Activated naive CD4-positive, alpha-beta T cell treated with anti-CD3 and anti-CD28 coated beads, Interleukin-2, amount 50 U/mL, for 16 hours (primary cell): ENCODE data around the gene ZC3H18.

Experiments
- DNase-seq: peaks from one replicate; pipeline ENCODE4 v3.0.0-alpha.2; 2020

ZC3H18 gene

DNA sequence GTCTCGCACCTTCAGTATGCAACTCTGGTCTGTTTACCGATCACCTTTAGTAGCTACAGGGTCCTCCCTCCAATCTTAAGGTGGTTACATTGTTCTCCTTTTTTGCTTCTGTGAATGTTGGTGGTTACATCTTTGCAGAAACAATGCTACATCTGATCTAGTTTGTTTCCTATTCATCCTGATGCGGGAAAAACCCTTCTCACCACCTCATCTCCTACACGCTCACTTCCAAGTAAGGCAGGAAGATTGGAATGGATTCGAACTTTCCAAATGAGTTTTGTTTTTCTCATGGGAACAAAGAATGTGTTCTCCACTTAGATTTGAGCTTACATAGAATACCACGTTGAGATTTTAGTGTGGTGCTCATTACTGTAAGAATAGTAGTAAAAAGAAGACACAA, 14.5 kb downstream of the ZC3H18 start:
- DNase-seq: no peak

DNA sequence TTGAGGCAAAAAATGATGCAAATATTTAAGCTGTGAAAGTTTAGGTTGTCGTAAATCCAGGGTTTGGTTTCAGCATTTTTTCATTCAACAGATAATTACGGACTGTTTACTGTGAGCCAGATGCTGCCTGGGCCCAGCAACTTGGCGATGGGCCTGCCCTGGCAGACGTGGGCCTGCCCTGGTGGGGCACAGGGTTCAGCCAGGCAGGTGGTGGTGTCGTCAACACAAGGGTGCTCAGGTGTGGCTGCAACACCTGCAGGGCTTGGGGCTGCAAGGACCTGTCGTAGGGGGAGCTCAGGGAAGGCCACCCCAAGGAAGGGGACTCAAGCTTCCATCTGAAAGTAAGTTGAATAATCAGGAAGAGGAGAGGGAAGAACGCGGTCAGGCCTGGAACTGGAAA, 15.1 kb downstream of the ZC3H18 start:
- no peak for DNase-seq

DNA sequence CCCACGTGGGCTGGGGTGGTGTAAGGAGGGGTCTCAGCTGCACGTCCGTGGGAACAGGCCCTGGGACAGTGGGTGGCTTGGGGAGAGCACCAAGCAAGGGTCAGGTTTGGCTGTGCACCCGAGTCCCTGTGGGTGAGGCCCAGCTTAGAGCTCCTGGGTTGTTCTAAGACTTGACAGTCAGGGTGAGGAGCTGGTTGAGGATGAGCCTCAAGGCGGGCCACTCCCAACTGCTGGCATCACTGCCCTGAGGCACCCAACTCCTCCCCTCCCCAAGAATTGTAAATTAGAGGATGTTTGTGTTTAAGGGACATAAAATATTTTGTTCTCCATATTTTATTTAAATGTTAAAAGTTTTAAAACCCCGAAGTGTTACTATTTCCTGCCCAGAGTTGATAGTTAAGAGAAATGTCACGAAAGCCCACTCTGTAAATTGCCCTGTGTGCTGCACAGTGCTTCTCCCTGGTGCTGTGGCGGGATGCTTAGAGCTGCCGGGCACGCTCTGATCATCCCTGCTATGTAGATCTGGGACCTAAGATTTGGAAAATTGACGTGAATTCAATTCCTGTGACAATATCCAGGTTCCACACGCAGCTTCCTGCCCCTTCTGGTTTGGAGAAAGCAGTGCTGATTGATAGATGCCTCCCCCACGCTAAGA, 15.9 kb downstream of the ZC3H18 start:
- DNase-seq: no peak

DNA sequence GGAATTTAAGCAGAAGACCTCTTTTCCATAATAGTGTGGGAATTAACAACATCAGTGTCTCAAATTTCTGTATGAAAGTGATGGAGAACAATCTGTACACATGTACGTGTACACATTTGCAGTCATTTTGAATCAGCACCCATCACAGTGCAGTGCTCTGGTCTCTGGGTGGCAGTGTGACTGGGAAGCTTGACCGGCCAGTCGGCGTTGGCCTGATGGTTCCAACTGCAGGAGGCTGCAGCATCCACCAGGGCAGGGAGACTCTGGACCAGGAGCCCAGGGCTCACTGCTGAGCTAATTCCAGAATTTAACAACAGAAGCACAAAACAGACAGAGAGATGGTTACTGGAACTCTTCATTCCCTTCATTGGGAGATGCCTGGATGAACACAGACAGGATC, 17.9 kb downstream of the ZC3H18 start:
- no peak for DNase-seq

DNA sequence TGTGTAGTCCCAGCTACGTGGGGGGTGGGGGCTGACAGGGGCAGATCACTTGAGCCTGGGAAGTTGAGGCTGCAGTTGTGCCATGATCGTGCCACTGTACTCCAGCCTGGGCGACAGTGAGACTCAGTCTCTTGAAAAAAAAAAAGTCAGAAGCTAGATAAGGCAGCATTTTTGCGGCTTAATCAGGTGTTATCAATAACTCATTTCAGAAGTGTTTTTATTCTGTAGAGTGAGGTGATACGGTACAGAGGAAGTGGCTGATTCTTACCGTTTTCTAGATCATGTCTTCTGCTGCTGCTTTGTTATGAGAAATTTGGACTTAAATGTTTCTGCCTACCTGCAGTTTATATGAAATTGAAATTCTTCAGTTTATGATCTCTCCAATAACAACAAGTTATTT, 18.6 kb downstream of the ZC3H18 start:
- DNase-seq: no peak

DNA sequence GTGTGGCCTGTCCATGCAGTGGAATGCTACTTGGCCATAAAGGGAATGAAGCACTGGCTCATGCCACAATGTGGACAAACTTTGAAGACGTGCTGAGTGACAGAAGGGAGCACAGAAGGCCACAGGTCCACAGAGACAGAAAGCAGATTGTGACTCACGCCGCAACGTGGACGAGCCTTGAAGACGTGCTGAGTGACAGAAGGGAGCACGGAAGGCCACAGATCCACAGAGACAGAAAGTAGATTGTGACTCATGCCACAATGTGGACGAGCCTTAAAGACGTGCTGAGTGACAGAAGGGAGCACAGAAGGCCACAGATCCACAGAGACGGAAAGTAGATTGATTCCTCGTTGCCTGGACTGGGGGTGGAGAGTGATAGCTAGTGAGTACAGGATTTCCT, 19.2 kb downstream of the ZC3H18 start:
- DNase-seq: no peak

DNA sequence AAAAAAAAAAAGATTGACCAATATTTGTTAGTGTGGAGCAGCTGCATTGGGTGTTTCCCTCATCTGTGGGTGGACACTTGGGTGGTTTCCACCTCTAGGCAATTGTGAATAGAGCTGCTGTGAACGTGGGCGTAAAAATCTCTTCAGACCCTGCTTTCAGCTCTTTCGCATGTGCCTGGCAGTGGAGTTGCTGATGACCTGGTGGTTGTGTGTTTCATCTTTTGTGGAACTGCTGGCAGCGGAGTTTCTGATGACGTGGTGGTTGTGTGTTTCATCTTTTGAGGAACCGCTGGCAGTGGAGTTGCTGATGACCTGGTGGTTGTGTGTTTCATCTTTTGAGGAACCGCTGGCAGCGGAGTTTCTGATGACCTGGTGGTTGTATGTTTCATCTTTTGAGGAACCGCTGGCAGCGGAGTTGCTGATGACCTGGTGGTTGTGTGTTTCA, 21.4 kb downstream of the ZC3H18 start:
- no peak for DNase-seq

DNA sequence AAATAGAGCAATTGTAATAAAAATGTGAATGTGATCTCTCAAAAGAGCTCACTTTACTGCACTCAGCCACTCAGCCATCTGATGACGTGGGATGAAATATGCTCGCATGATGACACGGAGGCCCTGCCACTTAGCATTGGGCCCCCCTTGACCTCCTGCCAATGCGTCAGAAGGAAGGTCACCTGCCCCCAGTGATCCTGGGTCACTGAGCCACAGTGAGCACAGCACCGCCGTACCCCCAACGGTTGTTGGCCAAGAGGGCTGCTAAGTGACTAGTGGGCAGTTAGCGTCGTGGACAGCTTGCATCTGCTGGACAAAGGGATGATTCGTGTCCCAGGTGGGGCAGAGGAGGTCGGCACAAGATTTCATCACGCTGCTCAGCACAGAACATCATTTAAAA, 22.9 kb downstream of the ZC3H18 start:
- no peak for DNase-seq

DNA sequence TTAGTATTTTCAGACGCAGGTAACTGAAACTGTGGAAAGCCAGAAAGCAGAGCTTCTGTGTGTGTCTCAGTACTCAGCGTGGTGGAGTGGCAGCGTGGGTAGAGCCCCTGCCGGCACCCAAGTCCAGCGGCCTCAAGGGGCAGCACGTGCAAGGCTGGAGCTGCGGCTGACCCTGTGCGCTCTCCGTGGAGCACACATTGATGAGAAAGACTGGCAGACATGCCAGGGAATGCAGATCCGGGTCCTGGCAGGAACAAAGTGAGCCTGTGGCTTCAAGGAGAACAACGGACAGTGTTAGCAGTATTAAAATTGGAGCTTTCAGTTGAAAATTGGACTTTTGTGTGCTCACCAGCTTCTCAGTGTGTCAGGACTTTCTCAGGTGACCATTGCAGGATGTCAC, 23.3 kb downstream of the ZC3H18 start:
- DNase-seq: no peak

DNA sequence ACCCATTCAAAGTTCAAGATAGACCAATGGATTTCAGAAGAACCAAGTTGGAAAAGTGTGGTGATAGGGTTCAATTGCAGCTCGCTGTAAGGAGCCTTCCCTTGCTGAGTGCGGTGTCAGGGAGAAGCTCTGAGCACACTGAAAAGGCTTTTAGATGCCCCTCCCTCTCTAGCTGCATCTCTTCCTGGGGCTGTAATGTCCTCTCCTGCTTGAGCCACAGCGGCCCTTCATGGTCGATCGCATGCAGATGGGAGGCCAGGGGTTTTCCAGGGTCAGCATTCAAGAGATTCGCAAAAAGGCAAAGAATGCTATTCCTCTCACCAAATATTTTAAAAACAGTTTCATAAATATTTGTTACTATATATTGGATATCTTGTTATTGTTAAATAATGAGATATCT, 23.7 kb downstream of the ZC3H18 start:
- no peak for DNase-seq

DNA sequence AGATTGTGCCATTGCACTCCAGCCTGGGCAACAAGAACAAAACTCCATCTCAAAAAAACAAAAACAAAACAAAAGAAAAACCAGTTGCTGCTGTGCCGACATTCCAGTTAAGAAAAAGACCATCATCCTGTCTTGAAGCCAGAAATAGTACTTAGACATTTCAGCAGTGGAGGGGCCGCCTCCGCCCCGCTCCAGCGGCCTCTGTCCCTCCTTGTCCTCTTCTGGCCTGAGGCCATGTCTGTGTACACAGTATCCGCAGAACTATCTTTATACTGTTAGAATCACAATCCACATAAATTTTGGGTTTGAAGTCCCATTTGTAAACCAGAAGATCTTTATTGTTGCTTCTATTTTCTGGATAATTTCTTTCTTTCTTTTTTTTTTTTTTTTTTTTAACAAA, 24.9 kb downstream of the ZC3H18 start:
- DNase-seq: no peak

DNA sequence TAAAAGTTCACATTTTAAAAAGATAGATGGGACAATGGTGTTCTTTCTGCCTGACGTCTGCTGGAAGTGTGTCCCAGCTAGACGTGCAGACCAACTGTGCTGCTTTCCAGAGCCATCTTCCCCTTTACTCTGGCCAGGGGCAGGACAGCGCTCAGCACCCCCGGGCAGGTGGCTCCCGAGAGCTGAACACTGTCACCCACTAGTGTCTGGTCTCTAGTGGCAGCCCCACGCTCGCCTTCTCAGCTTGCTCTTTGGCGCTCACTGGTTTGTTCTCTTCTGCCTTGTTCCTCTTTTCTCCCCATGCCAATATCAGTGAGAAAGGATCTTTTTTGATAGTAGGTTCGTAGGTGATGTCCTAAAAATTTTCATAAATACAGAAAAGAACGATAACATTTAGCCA, 25.7 kb downstream of the ZC3H18 start:
- no peak for DNase-seq

DNA sequence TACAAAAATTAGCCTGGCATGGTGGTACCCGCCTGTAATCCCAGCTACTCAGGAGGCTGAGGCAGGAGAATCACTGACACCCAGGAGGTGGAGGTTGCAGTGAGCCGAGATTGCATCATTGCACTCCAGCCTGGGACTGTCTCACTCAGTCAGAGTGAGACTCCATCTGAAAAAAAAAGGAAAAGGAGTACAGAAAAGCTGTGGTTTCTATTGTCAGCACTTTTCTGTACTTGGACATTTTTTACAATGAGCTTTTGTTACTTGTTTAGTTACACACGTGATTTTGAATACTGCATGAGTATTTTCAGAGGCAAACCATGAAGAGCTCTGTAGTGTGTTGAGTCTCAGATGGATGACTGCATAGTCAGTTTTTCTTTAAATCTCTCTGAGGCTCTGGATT, 26.3 kb downstream of the ZC3H18 start:
- DNase-seq: no peak

DNA sequence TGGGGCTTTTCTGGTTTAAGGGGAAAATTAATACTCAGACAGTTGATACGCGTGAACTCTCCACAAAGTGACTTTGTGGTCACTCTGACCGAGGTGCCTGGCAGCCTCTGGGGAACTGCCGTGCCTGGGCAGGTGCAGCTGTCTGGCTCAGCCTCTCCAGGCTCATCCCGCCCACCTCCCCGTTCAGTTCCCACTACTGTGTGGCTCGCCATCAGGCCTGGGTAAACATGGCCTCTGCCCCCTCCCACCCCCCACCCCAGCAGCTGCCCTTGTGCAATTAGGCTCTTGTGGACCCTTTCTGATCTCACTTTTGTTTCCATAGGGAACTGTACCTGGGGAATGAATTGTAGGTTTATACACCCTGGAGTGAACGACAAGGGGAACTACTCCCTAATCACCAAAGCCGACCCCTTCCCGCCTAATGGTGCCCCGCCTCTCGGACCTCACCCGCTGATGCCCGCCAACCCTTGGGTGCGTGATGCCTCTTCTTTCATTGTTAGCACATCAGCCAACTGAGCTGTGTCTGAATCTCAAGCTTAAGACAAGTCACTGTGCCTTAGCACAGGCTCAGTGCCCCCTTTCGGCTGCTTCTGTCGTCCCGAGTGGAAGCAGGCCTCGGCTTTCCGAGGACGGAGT, 27.8 kb downstream of the ZC3H18 start:
- DNase-seq: no peak

DNA sequence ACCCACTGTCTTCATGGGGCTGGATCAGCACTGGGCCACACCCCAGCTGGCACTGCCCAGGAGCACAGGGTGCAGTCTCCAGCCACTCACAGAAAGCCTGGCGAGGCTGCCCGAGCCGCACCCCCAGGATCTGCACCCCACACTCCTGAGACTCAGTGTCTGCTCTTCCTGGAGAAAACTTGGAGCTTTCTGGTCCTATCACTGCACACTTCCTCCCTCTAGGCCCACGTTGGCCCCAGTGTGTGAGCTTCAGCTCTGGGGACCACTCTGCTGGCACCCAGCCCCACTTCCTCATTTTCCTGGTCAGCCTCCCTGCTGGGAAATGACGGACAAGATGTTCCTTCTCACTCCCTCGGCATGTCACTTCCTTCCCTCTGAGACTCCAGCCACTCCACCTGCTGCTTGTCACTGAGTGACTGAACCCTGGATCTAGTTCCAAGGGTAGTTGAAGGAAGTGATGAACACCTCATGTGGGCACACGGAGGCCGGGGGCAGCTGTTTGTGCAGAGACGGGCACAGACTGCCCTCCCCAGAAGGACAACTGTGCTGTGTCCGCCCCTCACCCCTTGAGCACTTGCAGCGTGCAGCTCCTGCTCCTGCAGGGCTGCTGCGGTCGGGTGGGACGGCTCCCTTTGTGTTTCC, 29.0 kb downstream of the ZC3H18 start:
- DNase-seq: no peak

DNA sequence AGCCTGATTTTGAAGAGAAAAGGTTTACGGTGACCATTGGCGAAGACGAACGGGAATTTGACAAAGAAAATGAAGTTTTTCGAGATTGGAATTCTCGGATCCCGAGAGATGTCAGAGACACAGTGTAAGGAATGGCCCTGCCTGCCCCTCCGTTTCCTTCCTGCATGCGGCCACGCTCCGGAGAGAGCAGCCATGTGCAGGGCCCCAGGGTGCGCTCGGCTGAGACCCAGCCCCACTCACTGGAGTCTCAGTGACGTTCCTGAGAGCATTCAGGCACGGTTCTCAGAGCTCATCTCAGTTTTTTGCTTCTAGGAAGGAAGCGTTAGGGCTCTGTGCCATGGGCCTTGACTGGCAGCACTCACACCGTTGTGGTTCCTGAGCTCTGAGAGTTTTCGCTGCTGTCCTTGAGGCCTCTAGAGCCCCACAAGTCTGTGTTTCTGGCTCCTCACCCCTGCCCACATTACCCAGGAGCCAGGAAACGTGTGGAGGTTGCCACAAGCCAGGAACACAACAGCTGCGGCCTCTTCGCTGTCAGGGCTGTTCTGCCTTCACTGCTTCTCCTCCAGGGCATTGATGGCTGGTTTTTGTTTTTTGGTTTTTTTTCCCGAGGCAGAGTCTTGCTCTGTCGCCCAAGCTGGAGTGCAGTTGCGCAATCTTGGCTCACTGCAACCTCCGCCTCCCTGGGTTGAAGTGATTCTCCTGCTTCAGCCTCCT, 29.8 kb downstream of the ZC3H18 start:
- no peak for DNase-seq

DNA sequence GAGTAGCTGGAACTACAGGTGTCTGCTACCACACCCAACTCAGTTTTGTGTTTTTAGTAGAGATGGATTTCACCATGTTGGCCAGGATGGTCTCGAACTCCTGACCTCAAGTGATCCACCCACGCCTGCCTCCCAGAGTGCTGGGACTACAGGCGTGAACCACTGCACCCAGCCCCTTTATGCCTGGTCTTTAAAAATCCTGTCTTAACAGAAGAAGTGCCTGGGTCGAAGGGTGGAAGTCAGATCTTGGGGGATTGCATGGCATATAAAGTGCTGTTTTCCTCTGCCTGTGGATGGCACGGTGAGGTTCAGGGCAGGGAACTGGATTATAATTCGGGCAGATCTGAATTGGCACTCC, 30.3 kb downstream of the ZC3H18 start:
- DNase-seq: no peak

DNA sequence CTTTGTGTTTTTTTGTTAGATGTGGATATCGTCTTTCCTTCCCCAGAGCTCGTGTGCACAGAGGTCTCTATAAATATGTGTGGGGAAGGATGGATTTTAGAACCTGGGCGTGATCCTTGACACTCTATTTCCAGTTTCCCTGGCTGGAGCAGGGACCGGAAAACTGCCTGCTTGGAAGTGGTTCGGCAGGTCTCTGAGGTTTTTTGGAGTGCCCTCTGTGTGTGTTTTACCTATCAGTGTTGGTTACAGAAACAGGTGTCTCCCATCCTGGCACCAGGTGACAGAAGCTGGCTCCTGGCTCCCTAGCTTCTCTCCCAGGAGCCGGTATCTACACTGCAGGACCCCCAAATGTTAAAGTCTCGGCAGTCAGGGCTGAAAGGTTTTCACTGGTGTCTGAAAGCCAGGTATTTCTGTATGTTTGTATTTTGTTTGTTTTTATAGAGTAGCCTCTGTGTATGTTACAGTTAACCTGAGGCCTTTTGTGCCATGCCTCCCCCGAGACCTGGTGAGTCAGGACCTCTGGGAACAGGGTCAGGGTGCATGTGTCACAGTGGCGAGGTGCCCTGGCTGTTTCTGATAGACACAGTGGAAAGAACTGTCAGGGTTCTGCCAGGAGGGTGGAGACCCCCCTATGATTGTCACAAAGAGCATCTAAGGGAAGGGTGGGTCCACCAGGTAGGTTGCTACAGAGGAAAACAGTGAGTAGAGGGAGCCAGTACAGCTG, 31.3 kb downstream of the ZC3H18 start:
- DNase-seq: no peak

DNA sequence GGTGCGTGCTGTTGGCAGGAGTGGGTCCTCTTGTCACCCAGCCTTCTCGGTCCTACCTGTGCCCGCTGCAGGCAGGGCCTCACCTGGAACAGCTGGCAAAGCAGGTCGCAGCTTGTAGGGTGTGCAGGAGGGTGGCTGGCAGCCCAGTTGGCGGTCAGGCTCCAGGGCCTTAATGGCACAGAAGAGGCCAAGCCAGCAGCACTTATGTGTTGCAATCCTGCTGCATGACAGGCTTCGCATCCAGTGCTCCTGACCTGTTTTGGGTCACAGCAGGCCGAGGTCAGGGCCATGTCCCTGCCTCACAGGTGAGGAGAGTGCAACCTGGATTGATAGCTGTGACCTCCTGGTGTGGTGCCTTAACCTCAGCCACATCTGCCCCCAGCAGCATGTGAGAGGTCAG, 31.9 kb downstream of the ZC3H18 start:
- no peak for DNase-seq

DNA sequence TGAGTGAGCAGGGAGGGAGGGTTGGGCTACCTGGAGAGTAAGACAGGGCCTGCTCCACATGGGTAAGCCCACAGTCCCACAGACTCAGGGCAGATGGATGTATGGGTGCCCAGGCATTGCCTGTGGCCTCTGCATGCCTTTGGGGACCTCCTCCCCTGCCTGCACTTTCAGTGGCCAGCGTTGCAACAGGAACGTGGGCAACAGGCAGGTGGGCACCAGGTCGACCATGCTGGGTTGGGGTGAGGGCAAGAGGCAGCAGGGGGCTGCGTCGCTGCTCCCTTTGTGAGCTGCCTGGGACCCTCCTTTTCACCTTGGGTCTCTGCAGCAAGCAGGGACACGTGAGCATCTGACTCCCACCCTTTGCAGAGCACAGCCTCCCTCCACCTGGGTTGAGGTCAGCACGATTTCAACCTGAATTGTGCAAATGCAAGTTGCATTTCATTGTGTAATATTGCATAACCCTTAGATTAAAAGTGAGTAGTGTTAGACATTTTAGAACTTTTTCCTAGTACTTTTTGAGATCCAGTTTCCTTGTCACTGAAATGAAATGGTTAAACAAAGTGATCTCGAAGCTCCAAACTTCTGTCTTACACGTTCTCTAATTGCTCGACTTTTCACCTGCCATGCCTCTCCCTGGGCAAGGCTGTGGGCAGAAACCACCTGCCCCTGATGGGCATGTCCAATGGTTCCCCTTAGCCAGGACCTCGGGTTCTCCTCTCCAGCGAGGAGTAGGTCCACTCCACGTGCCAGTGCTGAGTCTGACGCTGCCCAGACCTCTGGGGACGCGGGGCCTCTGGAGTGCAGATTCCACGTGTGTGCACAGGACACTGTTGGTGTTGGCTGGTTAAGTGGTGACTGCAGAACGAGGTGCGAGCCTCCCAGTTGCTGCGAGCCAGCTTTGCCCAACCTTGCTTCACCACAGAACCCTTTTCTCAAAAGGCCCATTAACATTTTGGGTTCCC, 35.3 kb downstream of the ZC3H18 start:
- DNase-seq: no peak

DNA sequence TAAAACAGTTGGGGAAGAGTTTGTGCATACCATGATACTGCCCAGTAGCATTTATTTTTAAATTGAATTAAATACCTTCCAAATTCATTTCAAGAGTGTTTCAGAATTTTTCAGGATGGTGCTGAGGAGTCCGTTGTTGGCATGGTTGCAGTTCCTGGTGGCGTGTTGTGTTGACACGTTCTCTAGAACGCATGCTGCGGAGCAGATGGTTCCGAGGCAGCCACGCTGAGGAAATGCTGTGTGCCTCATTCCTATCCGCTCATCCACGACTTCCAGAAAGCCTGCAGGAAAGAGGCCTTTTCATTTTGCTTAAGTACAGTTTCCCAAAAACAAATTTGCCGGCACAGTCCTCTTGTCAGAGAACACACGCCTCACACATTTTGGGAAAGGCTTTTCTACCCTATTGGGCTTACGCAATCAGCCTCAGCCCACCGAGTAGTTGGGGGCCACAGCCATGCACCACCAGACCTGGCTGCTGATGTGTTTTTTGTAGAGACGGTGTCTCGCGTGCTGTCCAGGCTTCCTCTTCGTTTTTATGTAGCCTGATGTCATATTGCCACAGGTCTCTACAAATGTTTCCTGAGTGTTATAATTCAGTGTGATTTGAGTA, 36.0 kb downstream of the ZC3H18 start:
- no peak for DNase-seq

DNA sequence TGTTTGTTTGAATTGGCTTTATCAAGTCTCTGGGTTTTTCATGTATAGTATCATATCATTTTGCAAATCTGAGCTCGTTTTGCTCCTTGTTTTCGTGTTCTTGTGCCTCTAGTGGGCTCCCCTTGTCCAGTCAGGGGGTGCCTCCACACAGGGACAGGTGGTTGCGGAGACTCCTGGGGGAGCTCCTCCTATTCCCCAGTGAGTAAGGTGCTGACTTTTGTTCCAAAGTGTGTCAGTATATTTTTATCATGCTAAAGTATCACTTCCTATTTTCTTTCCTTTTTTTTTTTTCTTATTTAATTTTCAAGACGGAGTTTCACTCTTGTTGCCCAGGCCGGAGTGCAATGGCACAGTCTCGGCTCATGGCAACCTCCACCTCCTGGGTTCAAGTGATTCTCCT, 37.9 kb downstream of the ZC3H18 start:
- no peak for DNase-seq
